ENCODE results near the gene OTOR. TPM values are rescaled to one million over a fixed set of nuclear protein-coding genes. Genes with fewer than 3 reads are reported as not detected.
A peak's percentile ranks its signal among the peaks of the same experiment; 100 is the strongest.

Gene OTOR
- total and polyA plus RNA-seq, 2 of the 13 experiments (the other 11 are each of a cell fraction or from before 2014, with no cell fraction given), result not detected

DNA sequence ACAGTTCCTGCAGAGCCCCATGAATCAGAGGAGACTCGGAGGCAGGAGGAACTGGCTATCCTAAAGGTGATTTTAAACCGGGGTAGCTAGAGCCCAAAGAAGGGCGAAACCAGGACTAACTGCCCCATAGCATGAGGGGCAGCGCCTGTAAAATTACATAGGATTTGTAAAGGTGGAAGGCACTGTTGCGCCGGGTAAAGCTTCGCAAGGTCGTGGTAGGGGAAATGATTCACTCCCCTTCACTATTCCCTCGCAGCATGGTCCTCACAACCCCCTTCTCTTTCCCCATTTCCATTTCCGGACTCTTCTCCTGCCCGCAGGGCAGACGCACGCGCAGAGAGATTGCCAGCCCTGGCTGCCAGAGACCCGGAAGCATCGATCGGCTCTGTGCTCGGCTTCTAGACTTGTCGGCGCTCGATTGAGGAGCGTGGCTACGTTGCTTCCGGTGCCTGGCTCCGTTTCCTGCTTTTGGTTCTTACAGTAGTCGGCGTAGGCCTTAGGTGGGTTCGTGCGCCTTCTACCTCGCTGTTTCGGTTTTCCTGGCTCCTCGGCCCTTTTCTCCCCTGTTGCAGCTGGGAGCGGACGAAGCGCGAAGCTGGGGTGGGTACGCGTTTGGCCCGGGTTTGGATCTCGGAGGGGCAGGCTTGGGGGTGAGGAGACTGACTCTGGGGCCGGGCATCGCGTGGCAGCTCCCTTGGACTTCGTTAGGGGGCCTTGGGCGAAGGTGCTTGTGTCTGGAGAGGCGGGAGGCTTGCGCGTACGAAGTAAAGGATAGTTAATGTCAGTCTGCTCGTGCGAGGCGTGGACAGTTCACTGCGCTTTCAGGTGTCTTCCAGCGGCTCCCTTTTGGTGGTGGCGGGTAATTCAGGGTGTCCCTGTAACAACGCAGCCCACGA lies 18.3 kb upstream of the OTOR start, which contains the start of gene SNRPB2 (continued):
- peak; percentile 98 for TF ChIP-seq NFKB2 (CRISPR knock-in tag; IDR thresholded peaks at IDR 0.05; ENCODE audit: borderline replicate concordance)
- peak; percentile 99 for TF ChIP-seq SRY (CRISPR knock-in tag; IDR thresholded peaks at IDR 0.05)
- TF ChIP-seq, protein P1, sequence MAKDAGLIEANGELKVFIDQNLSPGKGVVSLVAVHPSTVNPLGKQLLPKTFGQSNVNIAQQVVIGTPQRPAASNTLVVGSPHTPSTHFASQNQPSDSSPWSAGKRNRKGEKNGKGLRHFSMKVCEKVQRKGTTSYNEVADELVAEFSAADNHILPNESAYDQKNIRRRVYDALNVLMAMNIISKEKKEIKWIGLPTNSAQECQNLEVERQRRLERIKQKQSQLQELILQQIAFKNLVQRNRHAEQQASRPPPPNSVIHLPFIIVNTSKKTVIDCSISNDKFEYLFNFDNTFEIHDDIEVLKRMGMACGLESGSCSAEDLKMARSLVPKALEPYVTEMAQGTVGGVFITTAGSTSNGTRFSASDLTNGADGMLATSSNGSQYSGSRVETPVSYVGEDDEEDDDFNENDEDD (CRISPR knock-in tag; IDR thresholded peaks at IDR 0.05; ENCODE audit: borderline replicate concordance), result peak; percentile 71; the same call in 1 of the 2 replicates
- peak; percentile 98 for TF ChIP-seq ZNF234 (CRISPR knock-in tag; conservative IDR thresholded peaks at IDR 0.05)
- TF ChIP-seq MAFF (IDR thresholded peaks at IDR 0.05; ENCODE audit: low read depth, low read length), result peak; percentile 43; the same call in 1 of the 2 replicates
- TF ChIP-seq ATF7 (IDR thresholded peaks at IDR 0.05), result no peak
- peak; percentile 74; the same call in 1 of the 2 replicates for TF ChIP-seq ATF7 (CRISPR knock-in tag; IDR thresholded peaks at IDR 0.05)
- TF ChIP-seq, protein P2, sequence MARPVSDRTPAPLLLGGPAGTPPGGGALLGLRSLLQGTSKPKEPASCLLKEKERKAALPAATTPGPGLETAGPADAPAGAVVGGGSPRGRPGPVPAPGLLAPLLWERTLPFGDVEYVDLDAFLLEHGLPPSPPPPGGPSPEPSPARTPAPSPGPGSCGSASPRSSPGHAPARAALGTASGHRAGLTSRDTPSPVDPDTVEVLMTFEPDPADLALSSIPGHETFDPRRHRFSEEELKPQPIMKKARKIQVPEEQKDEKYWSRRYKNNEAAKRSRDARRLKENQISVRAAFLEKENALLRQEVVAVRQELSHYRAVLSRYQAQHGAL (CRISPR knock-in tag; IDR thresholded peaks at IDR 0.05; ENCODE audit: not compliant biosample characterization), result no peak
- TF ChIP-seq, protein P3, sequence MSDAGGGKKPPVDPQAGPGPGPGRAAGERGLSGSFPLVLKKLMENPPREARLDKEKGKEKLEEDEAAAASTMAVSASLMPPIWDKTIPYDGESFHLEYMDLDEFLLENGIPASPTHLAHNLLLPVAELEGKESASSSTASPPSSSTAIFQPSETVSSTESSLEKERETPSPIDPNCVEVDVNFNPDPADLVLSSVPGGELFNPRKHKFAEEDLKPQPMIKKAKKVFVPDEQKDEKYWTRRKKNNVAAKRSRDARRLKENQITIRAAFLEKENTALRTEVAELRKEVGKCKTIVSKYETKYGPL (CRISPR knock-in tag; IDR thresholded peaks at IDR 0.05), result 0 out of 2 replicates have a peak, but pooled peaks have one; percentile 59
- TF ChIP-seq AGO1 (IDR thresholded peaks at IDR 0.05; ENCODE audit: low read depth, low read length, poor library complexity, severe bottlenecking), result peak; percentile 81
- TF ChIP-seq KAT2B (IDR thresholded peaks at IDR 0.05; ENCODE audit: borderline replicate concordance, low read depth, low read length), result no peak
- peak; percentile 94 for TF ChIP-seq MTF2 (CRISPR knock-in tag; IDR thresholded peaks at IDR 0.05; ENCODE audit: borderline replicate concordance)
- peak; percentile 63 for TF ChIP-seq ZNF652 (CRISPR knock-in tag; IDR thresholded peaks at IDR 0.05; ENCODE audit: borderline replicate concordance, low read depth)
- TF ChIP-seq, protein P4, sequence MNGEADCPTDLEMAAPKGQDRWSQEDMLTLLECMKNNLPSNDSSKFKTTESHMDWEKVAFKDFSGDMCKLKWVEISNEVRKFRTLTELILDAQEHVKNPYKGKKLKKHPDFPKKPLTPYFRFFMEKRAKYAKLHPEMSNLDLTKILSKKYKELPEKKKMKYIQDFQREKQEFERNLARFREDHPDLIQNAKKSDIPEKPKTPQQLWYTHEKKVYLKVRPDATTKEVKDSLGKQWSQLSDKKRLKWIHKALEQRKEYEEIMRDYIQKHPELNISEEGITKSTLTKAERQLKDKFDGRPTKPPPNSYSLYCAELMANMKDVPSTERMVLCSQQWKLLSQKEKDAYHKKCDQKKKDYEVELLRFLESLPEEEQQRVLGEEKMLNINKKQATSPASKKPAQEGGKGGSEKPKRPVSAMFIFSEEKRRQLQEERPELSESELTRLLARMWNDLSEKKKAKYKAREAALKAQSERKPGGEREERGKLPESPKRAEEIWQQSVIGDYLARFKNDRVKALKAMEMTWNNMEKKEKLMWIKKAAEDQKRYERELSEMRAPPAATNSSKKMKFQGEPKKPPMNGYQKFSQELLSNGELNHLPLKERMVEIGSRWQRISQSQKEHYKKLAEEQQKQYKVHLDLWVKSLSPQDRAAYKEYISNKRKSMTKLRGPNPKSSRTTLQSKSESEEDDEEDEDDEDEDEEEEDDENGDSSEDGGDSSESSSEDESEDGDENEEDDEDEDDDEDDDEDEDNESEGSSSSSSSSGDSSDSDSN (CRISPR knock-in tag; IDR thresholded peaks at IDR 0.05), result peak; percentile 91
- TF ChIP-seq, protein P5, sequence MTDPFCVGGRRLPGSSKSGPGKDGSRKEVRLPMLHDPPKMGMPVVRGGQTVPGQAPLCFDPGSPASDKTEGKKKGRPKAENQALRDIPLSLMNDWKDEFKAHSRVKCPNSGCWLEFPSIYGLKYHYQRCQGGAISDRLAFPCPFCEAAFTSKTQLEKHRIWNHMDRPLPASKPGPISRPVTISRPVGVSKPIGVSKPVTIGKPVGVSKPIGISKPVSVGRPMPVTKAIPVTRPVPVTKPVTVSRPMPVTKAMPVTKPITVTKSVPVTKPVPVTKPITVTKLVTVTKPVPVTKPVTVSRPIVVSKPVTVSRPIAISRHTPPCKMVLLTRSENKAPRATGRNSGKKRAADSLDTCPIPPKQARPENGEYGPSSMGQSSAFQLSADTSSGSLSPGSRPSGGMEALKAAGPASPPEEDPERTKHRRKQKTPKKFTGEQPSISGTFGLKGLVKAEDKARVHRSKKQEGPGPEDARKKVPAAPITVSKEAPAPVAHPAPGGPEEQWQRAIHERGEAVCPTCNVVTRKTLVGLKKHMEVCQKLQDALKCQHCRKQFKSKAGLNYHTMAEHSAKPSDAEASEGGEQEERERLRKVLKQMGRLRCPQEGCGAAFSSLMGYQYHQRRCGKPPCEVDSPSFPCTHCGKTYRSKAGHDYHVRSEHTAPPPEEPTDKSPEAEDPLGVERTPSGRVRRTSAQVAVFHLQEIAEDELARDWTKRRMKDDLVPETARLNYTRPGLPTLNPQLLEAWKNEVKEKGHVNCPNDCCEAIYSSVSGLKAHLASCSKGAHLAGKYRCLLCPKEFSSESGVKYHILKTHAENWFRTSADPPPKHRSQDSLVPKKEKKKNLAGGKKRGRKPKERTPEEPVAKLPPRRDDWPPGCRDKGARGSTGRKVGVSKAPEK (CRISPR knock-in tag; IDR thresholded peaks at IDR 0.05; ENCODE audit: borderline replicate concordance), result peak; percentile 87; the same call in 1 of the 2 replicates
- TF ChIP-seq, protein P6, sequence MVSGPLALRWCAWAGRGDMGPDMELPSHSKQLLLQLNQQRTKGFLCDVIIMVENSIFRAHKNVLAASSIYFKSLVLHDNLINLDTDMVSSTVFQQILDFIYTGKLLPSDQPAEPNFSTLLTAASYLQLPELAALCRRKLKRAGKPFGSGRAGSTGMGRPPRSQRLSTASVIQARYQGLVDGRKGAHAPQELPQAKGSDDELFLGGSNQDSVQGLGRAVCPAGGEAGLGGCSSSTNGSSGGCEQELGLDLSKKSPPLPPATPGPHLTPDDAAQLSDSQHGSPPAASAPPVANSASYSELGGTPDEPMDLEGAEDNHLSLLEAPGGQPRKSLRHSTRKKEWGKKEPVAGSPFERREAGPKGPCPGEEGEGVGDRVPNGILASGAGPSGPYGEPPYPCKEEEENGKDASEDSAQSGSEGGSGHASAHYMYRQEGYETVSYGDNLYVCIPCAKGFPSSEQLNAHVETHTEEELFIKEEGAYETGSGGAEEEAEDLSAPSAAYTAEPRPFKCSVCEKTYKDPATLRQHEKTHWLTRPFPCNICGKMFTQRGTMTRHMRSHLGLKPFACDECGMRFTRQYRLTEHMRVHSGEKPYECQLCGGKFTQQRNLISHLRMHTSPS (CRISPR knock-in tag; IDR thresholded peaks at IDR 0.05; ENCODE audit: low read depth), result no peak

All from HepG2 (cell line).